BLaER1 treated with 17β-estradiol and CSF1 and Interleukin-3, amounts not matched to agents 10 nM and 100 nM (cell line): Measurements from ENCODE around the gene COG2.

Experiments used
- H3K27ac ChIP-seq, 11 experiments: shearing (Covaris generic); formaldehyde crosslinking; 2 replicates each; pipeline ENCODE4 v1.8.1; 2022
- H3K27me3 ChIP-seq, 11 experiments: shearing (Covaris generic); formaldehyde crosslinking; 2 replicates each; pipeline ENCODE4 v1.8.1; 2022
- H3K36me3 ChIP-seq, 11 experiments: shearing (Covaris generic); formaldehyde crosslinking; 2 replicates each; pipeline ENCODE4 v1.8.1; 2022
- H3K4me1 ChIP-seq, 10 experiments: shearing (Covaris generic); formaldehyde crosslinking; 2 replicates each; pipeline ENCODE4 v1.8.1; 2022
- H3K4me2 ChIP-seq, 11 experiments: shearing (Covaris generic); formaldehyde crosslinking; 2 replicates each; pipeline ENCODE4 v1.8.1; 2022
- H3K4me3 ChIP-seq, 10 experiments: shearing (Covaris generic); formaldehyde crosslinking; 2 replicates each; pipeline ENCODE4 v1.8.1; 2022
- H3K9ac ChIP-seq, 11 experiments: shearing (Covaris generic); formaldehyde crosslinking; 2 replicates each; pipeline ENCODE4 v1.8.1; 2022
- H3K9me3 ChIP-seq, 11 experiments: shearing (Covaris generic); formaldehyde crosslinking; replicated peaks in 1 of 11; 2 replicates each; pipeline ENCODE4 v1.8.1; 2022
- H4K20me1 ChIP-seq, 11 experiments: shearing (Covaris generic); formaldehyde crosslinking; 2 replicates each; pipeline ENCODE4 v1.8.1; 2022
- Cebpa-rat ChIP-seq, 11 experiments: shearing (Covaris generic); IDR thresholded peaks; 2 replicates each; pipeline ENCODE4 v1.8.1; 2022

COG2 gene

DNA sequence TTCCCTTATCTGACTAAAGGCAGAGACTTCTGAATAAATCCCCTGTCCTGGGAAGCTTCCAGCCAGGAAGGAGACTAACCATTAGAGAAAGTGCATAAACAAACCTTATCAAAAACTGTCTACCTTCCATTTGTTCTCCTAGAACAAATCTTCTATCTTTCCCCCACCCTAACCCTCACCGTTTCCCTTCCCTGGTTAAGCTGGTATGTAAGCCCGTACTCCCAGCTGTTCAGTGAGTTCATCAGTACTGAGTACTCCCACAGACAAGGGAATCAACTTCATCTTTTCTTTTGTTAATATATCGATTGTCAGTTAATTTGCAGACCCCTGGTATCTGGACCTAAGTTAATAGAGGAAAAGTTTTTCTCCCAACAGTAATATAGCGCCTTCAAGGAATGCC, 20.1 kb upstream of the COG2 start:
- H3K9me3 ChIP-seq, result no peaks in the 10 kb centered on the region
- TF ChIP-seq Cebpa-rat (IDR thresholded peaks at IDR 0.05), result no peak
- peaks cover 0 to 30% (median 0%) of the 10 kb centered on the region in 10 experiments; a peak in 5 of 20 replicates for H3K4me1 ChIP-seq
- no peaks in the 10 kb centered on the region for H3K27me3 ChIP-seq
- peak overlapping the region in 2 of 11 experiments; percentile 59 to 79; a peak in 3 of 22 replicates for H3K4me2 ChIP-seq
- no peaks in the 10 kb centered on the region for H3K36me3 ChIP-seq
- H4K20me1 ChIP-seq, result no peaks in the 10 kb centered on the region
- H3K4me3 ChIP-seq, result no peak overlapping the region
- H3K9ac ChIP-seq, result no peak overlapping the region
- H3K27ac ChIP-seq, result no peak overlapping the region

DNA sequence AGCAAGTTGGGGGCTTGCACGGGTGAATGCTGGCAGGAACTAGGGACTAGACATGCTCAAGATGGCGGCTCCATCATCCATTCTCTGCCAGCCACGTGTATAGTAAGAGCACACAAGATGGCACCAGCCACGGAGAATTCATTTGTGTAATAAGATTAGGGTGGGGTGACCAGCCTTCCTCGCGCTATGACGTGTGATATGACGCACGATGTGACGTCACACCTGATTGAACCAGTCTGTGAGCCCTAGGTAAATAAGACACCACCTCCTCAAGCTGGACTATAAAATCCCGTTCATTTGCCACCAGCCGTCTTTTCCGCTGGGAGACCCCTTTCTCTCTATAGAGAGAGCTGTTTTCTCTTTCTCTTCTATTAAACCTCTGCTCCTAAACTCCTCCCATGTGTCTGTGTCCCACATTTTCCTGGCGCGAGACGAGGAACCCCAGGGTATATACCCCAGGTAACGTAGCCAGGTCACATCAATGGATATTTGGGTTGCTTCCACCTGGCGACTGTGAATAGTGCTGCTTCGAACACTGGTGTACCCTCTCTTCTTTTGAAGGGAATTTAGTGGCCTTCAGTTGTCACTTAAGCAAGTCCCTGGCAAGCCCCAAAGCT, 18.1 kb upstream of the COG2 start:
- TF ChIP-seq Cebpa-rat (IDR thresholded peaks at IDR 0.05), result no peak

DNA sequence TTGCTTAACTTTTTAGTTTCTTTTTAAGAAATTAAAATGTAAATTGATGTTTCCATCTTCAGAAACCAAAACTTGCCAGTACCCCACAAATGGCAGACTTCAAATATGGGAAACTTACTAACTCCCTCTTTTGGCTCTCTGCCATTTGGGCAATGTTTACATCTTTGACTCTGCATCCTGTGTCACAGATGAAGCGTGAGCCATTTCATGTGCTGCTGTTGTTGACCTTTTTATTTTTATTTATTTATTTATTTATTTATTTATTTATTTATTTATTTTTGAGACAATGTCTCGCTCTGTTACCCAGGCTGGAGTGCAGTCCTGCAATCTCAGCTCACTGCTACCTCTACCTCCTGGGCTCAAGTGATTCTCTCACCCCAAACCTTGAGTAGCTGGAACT, 16.0 kb upstream of the COG2 start:
- Histone ChIP-seq H3K9ac (no peak overlapping the region), H3K36me3 (no peaks in the 10 kb centered on the region), H4K20me1 (no peaks in the 10 kb centered on the region), H3K27me3 (no peaks in the 10 kb centered on the region), H3K4me1 (peaks cover 0 to 11% (median 0%) of the 10 kb centered on the region in 10 experiments; a peak in 5 of 20 replicates), H3K4me2 (no peak overlapping the region), H3K9me3 (no peaks in the 10 kb centered on the region), H3K27ac (no peak overlapping the region), H3K4me3 (no peak overlapping the region)
- no peak for TF ChIP-seq Cebpa-rat (IDR thresholded peaks at IDR 0.05)

More for the DNA sequence above, 18.1 kb upstream of the COG2 start:
- peaks cover 0 to 18% (median 0%) of the 10 kb centered on the region in 10 experiments; a peak in 5 of 20 replicates for H3K4me1 ChIP-seq
- no peak overlapping the region for H3K4me2 ChIP-seq
- H3K4me3 ChIP-seq, result no peak overlapping the region
- no peaks in the 10 kb centered on the region for H3K36me3 ChIP-seq
- no peaks in the 10 kb centered on the region for H4K20me1 ChIP-seq
- no peak overlapping the region for H3K27ac ChIP-seq
- H3K9me3 ChIP-seq, result no peaks in the 10 kb centered on the region
- no peaks in the 10 kb centered on the region for H3K27me3 ChIP-seq
- no peak overlapping the region for H3K9ac ChIP-seq

GRCh38 chr1:230627767-230628166, 14.5 kb upstream of the COG2 start:
- Histone ChIP-seq H3K4me2 (no peak overlapping the region), H3K27me3 (no peaks in the 10 kb centered on the region), H3K4me1 (peaks cover 0 to 5% (median 0%) of the 10 kb centered on the region in 10 experiments; a peak in 4 of 20 replicates), H3K36me3 (no peaks in the 10 kb centered on the region), H3K27ac (no peak overlapping the region), H4K20me1 (no peaks in the 10 kb centered on the region), H3K4me3 (no peak overlapping the region), H3K9me3 (no peaks in the 10 kb centered on the region), H3K9ac (no peak overlapping the region)
- TF ChIP-seq Cebpa-rat (IDR thresholded peaks at IDR 0.05), result no peak

GRCh38 chr1:230629511-230629910, 12.8 kb upstream of the COG2 start:
- Histone ChIP-seq H3K4me2 (no peak overlapping the region), H3K27me3 (no peaks in the 10 kb centered on the region), H3K9me3 (no peaks in the 10 kb centered on the region), H3K36me3 (no peaks in the 10 kb centered on the region), H4K20me1 (no peaks in the 10 kb centered on the region), H3K27ac (no peak overlapping the region), H3K9ac (no peak overlapping the region), H3K4me3 (no peak overlapping the region), H3K4me1 (peaks cover 0 to 11% (median 0%) of the 10 kb centered on the region in 10 experiments; a peak in 5 of 20 replicates)
- TF ChIP-seq Cebpa-rat (IDR thresholded peaks at IDR 0.05), result no peak

GRCh38 chr1:230631477-230631876, 10.8 kb upstream of the COG2 start:
- no peaks in the 10 kb centered on the region for H3K9me3 ChIP-seq
- H3K9ac ChIP-seq, result no peak overlapping the region
- H3K4me2 ChIP-seq, result no peak overlapping the region
- H3K4me1 ChIP-seq, result peaks cover 0 to 11% (median 0%) of the 10 kb centered on the region in 10 experiments; a peak in 5 of 20 replicates
- no peaks in the 10 kb centered on the region for H3K36me3 ChIP-seq
- no peak overlapping the region for H3K4me3 ChIP-seq
- H3K27me3 ChIP-seq, result no peaks in the 10 kb centered on the region
- no peak overlapping the region for H3K27ac ChIP-seq
- H4K20me1 ChIP-seq, result no peaks in the 10 kb centered on the region
- no peak for TF ChIP-seq Cebpa-rat (IDR thresholded peaks at IDR 0.05)

DNA sequence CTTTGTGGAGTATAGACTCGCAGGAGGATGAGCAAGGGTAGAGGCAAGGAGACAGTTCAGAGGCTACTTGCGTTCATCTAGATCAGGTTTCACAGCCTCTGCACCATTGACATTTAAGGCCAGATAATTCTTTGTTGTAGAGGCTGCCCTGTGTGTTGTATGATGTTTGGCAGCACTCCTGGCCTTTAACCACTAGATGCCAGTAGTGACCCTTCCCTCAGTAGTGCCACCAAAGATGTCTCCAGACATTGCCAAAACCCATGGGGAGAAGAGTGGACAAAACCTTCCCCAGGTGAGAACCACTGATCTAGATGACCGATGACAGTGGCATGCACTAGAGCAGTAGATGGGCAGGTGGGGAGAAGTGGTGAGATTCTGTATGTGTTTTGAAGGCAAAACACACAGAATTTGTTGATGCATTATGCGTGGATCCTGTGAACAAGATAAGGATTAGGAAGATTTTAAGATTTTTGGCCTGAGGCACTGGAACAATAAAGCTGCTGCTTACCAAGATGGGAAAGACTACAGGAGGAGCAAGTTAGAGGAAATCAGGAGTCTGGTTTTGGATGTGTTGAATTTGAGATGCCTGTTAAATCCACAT, 9.9 kb upstream of the COG2 start:
- peaks cover 0 to 11% (median 0%) of the 10 kb centered on the region in 10 experiments; a peak in 5 of 20 replicates for H3K4me1 ChIP-seq
- H3K36me3 ChIP-seq, result no peaks in the 10 kb centered on the region
- H3K4me2 ChIP-seq, result peak overlapping the region in 2 of 11 experiments; percentile 40 to 49; a peak in 4 of 22 replicates
- no peaks in the 10 kb centered on the region for H4K20me1 ChIP-seq
- H3K27ac ChIP-seq, result no peak overlapping the region
- no peak overlapping the region for H3K9ac ChIP-seq
- H3K27me3 ChIP-seq, result no peaks in the 10 kb centered on the region
- H3K9me3 ChIP-seq, result no peaks in the 10 kb centered on the region
- TF ChIP-seq Cebpa-rat (IDR thresholded peaks at IDR 0.05), result no peak
- H3K4me3 ChIP-seq, result no peak overlapping the region

GRCh38 chr1:230633469-230633868, 8.8 kb upstream of the COG2 start:
- Histone ChIP-seq H3K4me1 (peaks cover 0 to 11% (median 0%) of the 10 kb centered on the region in 10 experiments; a peak in 5 of 20 replicates), H3K4me3 (no peak overlapping the region), H4K20me1 (no peaks in the 10 kb centered on the region), H3K9me3 (no peaks in the 10 kb centered on the region), H3K36me3 (no peaks in the 10 kb centered on the region), H3K27me3 (no peaks in the 10 kb centered on the region), H3K27ac (no peak overlapping the region), H3K4me2 (peak overlapping the region in 2 of 11 experiments; percentile 40 to 49; a peak in 3 of 22 replicates), H3K9ac (no peak overlapping the region)
- TF ChIP-seq Cebpa-rat (IDR thresholded peaks at IDR 0.05), result no peak

- H3K27ac ChIP-seq, result no peak overlapping the region
- TF ChIP-seq Cebpa-rat (IDR thresholded peaks at IDR 0.05), result no peak
- H4K20me1 ChIP-seq, result no peaks in the 10 kb centered on the region
- H3K9me3 ChIP-seq, result no peaks in the 10 kb centered on the region
- H3K4me3 ChIP-seq, result no peak overlapping the region
- H3K36me3 ChIP-seq, result no peaks in the 10 kb centered on the region
- peaks cover 0 to 11% (median 0%) of the 10 kb centered on the region in 10 experiments; a peak in 5 of 20 replicates for H3K4me1 ChIP-seq
- no peaks in the 10 kb centered on the region for H3K27me3 ChIP-seq
- no peak overlapping the region for H3K4me2 ChIP-seq
- H3K9ac ChIP-seq, result no peak overlapping the region
Observed at GRCh38 chr1:230634384-230634783, 7.9 kb upstream of the COG2 start.
